Measurements from ENCODE around the gene ACTL6B.
"Not testable (repeated sequence)": the region's sequence is repeated elsewhere in the genome, so short reads cannot be mapped to it uniquely, and the experiment has no call there.

The ACTL6B gene

GRCh38 chr7:100671353-100672327 lies 15.4 kb upstream of the ACTL6B start:
- DNase-seq = no peak

GRCh38 chr7:100670074-100670473 lies 13.8 kb upstream of the ACTL6B start:
- no peak for DNase-seq

- DNase-seq = not testable (repeated sequence)
These were observed 12.9 kb upstream of the ACTL6B start for GRCh38 chr7:100669106-100669505.

GRCh38 chr7:100668069-100668449 lies 11.8 kb upstream of the ACTL6B start:
- DNase-seq = no peak

GRCh38 chr7:100667331-100668068 lies 11.3 kb upstream of the ACTL6B start:
- DNase-seq = no peak

GRCh38 chr7:100665168-100665726 lies 9.0 kb upstream of the ACTL6B start:
- no peak for DNase-seq

- DNase-seq = not testable (repeated sequence)
These were observed 6.0 kb upstream of the ACTL6B start for GRCh38 chr7:100662194-100662776.

- DNase-seq = no peak
These were observed 1.1 kb downstream of the ACTL6B start for GRCh38 chr7:100654908-100655831.

GRCh38 chr7:100649826-100650565 lies 6.3 kb downstream of the ACTL6B start:
- DNase-seq = no peak

GRCh38 chr7:100642534-100642907 lies 13.7 kb downstream of the ACTL6B start:
- DNase-seq = no peak

- no peak for DNase-seq
These were observed 14.3 kb downstream of the ACTL6B start for GRCh38 chr7:100641860-100642533.

GRCh38 chr7:100641463-100641859 lies 14.8 kb downstream of the ACTL6B start, which contains the start of gene TFR2:
TFR2 (minus strand) TSS chr7:100641552; CDS start chr7:100641509, 43 bp downstream.
- DNase-seq = no peak

- no peak for DNase-seq
These were observed 15.5 kb downstream of the ACTL6B start for GRCh38 chr7:100640517-100641440.

GRCh38 chr7:100639995-100640516 lies 16.2 kb downstream of the ACTL6B start:
- DNase-seq = no peak

GRCh38 chr7:100632951-100633717 lies 23.1 kb downstream of the ACTL6B start:
- DNase-seq = peak in 5 of 6 experiments; percentile 16 to 48 (median 47)

GRCh38 chr7:100630066-100630465 lies 26.2 kb downstream of the ACTL6B start:
- DNase-seq = no peak

- DNase-seq = no peak
These were observed 27.0 kb downstream of the ACTL6B start for GRCh38 chr7:100629117-100629716.

- no peak for DNase-seq
These were observed 29.1 kb downstream of the ACTL6B start for GRCh38 chr7:100627238-100627549.
